ENCODE data around the gene CBFB. TPM values are rescaled to one million over a fixed set of nuclear protein-coding genes. Genes with fewer than 3 reads are reported as not detected.

The CBFB gene
- total RNA-seq, 1 donor from 2014 or later: 86.6 TPM

- Mint-ChIP-seq H3K27ac (peak overlapping the region; percentile 93), H3K4me3 (ENCODE audit: low read depth) (peak overlapping the region; percentile 78), H3K27me3 (no peaks in the 10 kb centered on the region), H3K36me3 (ENCODE audit: insufficient read depth) (peaks cover 3% of the 10 kb centered on the region), H3K4me1 (ENCODE audit: low read depth) (peaks cover 28% of the 10 kb centered on the region), H3K9me3 (ENCODE audit: low read depth) (no peaks in the 10 kb centered on the region)
- no peak for TF ChIP-seq CTCF (IDR thresholded peaks at IDR 0.05; ENCODE audit: unreplicated experiment)
- no peak for DNase-seq (ENCODE audit: low spot score, unreplicated experiment)
These were observed 718 bp upstream of the CBFB start for GRCh38 chr16:67028167-67028695.

DNA sequence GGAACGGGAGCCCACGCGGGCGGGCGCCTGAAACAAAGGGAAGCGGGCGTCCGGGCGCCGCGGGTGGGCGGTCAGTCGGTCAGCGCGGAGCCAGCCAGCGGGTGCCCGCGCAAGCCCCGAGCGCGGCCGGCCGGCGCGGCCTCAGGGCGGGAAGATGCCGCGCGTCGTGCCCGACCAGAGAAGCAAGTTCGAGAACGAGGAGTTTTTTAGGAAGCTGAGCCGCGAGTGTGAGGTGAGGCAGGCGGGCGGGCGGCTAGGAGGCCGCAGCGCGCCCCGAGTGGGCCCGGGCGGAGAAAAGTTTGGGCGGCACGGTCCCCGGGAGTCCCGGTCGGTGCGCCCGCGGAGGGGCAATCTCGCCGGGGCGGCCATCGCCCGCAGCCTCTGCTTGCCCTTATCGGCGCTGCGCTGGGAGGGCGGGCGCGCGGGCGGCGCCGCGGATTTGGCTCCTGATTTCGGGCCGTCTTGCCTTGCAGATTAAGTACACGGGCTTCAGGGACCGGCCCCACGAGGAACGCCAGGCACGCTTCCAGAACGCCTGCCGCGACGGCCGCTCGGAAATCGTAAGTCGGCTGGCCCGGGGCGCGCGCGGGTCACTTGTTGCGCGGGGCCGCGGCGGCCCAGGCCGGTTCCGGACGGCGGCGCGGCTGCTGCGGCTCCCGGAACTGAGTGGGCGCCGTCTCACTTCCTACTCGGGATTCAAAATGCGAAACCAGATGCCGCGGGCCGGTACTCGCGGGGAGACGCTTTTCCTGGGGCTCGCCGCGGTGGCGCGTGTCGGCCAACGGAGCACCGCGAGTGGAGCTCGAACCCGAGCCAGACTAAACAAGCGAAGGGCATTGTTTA is 526 bp downstream of the CBFB start:
- peak; percentile 42 for DNase-seq (ENCODE audit: low spot score, unreplicated experiment)
- TF ChIP-seq CTCF (IDR thresholded peaks at IDR 0.05; ENCODE audit: unreplicated experiment): no peak
- Mint-ChIP-seq H3K36me3 (ENCODE audit: insufficient read depth) (peaks cover 4% of the 10 kb centered on the region), H3K27me3 (no peaks in the 10 kb centered on the region), H3K9me3 (ENCODE audit: low read depth) (no peaks in the 10 kb centered on the region), H3K27ac (peak overlapping the region; percentile 94), H3K4me1 (ENCODE audit: low read depth) (peaks cover 24% of the 10 kb centered on the region), H3K4me3 (ENCODE audit: low read depth) (peak overlapping the region; percentile 84)

DNA sequence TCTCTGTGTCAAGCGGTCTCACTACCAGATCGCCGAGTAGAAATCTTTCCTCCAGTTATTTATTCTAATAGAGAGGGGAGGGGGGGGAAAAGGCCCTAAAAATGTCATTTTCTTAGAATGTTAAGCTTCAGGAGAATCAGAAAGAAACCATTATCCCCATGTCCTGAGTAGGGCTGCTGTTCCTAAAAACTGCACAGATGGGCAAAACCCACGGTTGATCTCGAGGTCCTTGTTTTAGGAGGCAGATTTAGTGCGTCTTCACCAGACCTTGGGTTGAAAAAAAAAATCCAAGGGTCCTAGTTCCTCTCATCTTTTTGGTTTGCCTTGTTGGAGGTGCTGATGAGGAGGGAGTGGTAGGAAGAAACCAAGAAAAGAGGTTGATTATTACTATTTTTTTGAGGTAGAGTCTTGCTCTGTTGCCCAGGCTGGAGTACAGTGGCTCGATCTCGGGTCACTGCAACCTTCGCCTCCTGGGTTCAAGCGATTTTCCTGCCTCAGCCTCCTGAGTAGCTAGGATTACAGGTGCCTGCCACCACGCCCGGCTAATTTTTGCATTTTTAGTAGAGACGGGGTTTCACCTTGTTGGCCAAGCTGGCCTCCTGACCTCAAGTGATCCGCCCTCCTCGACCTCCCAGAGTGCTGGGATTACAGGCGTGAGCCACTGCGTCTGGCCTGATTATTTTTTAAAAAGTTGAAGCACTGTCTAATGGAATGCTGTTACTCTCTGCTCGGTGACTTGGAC is 1.4 kb downstream of the CBFB start:
- Mint-ChIP-seq H3K4me3 (ENCODE audit: low read depth) (peak overlapping the region; percentile 84), H3K27me3 (no peaks in the 10 kb centered on the region), H3K4me1 (ENCODE audit: low read depth) (peaks cover 20% of the 10 kb centered on the region), H3K36me3 (ENCODE audit: insufficient read depth) (peaks cover 6% of the 10 kb centered on the region), H3K27ac (peak overlapping the region; percentile 94), H3K9me3 (ENCODE audit: low read depth) (no peaks in the 10 kb centered on the region)
- DNase-seq (ENCODE audit: low spot score, unreplicated experiment): no peak
- no peak for TF ChIP-seq CTCF (IDR thresholded peaks at IDR 0.05; ENCODE audit: unreplicated experiment)

DNA sequence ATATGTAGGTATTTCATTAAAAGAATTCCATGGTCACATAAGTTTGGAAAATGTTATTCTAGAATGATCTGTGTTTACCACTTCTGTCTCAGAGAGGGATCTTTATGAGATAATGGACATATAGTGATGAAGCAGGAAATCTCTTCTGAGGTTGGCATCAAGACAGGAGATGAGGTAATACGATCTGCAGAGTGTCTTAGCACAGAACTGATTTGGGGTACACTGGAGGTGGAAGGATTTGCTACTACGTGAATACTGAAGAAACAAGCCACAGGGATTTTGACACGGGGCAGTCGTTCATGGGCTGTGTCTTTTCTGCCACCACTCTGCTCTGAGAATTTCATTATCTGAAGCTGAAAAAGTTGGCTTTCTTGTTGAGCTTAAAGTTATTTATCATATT is 5.5 kb downstream of the CBFB start:
- no peak for DNase-seq (ENCODE audit: low spot score, unreplicated experiment)
- no peak for TF ChIP-seq CTCF (IDR thresholded peaks at IDR 0.05; ENCODE audit: unreplicated experiment)
- H3K36me3 Mint-ChIP-seq (ENCODE audit: insufficient read depth): peaks cover 8% of the 10 kb centered on the region
- H3K4me3 Mint-ChIP-seq (ENCODE audit: low read depth): no peak overlapping the region
- peaks cover 24% of the 10 kb centered on the region for H3K4me1 Mint-ChIP-seq (ENCODE audit: low read depth)
- H3K27ac Mint-ChIP-seq: peak overlapping the region; percentile 25
- H3K27me3 Mint-ChIP-seq: no peaks in the 10 kb centered on the region
- H3K9me3 Mint-ChIP-seq (ENCODE audit: low read depth): no peaks in the 10 kb centered on the region

DNA sequence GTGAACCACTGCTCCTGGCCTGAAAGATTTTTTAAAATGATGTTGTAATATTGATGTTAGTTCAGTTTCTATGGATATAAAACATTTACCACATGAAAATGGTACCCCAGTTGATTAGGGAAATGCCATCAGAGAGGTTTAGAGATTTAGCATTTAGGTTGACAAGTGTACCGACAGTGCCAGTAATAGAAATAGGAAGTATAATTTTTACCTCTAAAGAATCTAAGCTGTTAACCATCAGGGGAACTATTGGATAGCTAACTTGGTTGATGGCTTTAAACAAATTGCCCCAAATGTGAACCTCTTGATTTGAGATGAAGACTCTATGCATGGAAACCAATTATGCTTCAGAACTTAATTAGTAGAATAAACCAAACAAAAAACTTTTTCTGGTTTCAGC is 6.4 kb downstream of the CBFB start:
- no peak for TF ChIP-seq CTCF (IDR thresholded peaks at IDR 0.05; ENCODE audit: unreplicated experiment)
- H3K4me1 Mint-ChIP-seq (ENCODE audit: low read depth): peaks cover 21% of the 10 kb centered on the region
- DNase-seq (ENCODE audit: low spot score, unreplicated experiment): no peak
- H3K27ac Mint-ChIP-seq: peak overlapping the region; percentile 62
- H3K36me3 Mint-ChIP-seq (ENCODE audit: insufficient read depth): peaks cover 8% of the 10 kb centered on the region
- no peaks in the 10 kb centered on the region for H3K27me3 Mint-ChIP-seq
- H3K9me3 Mint-ChIP-seq (ENCODE audit: low read depth): no peaks in the 10 kb centered on the region
- H3K4me3 Mint-ChIP-seq (ENCODE audit: low read depth): no peak overlapping the region
